SIG-M5 treated with dmso at 0.1 percent for 504 hours (cell line): ENCODE results near the gene RAB13.
"Not testable (repeated sequence)": the region's sequence is repeated elsewhere in the genome, so short reads cannot be mapped to it uniquely, and the experiment has no call there.

ENCODE experiments used
- DNase-seq: peaks from one replicate; lab custom pipeline; 2025; ENCODE audit not compliant: unreplicated experiment; lab: John Stamatoyannopoulos, UW

The RAB13 gene

DNA sequence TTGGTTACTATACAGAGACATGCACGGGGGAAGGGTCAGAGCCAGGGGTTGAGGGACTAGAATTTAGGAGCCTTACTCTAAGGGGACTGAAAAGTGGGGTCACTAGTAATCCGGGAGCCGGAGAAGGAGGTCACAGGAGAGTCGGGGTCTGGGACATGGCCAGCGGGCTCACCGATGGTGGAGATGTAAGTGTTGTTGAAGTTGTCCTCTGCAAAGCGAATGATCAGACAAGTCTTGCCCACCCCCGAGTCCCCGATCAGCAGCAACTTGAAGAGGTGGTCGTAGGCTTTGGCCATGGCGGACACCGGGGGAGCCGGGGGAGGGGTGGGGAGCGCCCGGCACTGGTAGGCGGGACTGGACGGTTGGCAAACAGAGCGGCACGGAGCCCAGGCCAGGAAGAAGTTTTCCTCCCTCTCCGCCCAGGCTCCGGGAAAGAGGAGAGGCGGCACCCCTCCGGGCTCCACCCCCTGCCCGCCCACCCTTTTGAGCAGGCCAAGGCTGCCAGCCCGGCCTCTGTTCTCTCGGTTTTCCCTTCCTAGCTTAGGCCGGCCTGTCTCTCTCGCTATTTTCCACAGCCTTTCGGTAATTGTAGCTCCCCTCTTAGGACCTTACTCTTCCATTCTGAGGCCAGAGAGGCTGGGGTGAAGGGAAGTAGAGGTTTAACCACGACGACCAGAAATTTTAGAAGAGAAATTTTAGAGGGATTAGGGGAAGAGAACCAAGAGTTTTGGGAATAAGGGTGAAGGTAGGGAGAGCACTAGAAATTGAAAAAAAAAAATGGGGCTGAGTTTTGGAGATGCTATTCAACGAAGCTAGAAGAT, at the start of gene RAB13:
Gene RAB13 (minus strand): TSS at position 399 of the 821 bp plus-strand sequence. CDS start 103 bp downstream, at position 296.
- DNase-seq = peak; percentile 56

DNA sequence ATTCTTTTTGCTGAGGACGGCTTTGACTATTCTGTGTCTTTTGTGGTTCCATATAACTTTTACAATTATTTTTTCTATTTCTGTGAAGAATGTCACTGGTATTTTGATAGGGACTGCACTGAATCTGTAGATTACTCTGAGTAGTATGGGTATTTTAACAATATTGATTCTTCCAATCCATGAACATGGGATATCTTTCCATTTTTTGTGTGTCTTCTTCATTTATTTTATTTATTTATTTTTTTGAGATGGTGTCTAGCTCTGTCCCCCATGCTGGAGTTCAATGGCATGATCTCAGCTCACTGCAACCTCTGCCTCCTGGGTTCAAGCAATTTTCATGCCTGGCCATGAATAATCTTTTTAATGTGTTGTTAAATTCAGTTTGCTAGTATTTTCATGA, 47.6 kb upstream of the RAB13 start:
- DNase-seq = not testable (repeated sequence)

DNA sequence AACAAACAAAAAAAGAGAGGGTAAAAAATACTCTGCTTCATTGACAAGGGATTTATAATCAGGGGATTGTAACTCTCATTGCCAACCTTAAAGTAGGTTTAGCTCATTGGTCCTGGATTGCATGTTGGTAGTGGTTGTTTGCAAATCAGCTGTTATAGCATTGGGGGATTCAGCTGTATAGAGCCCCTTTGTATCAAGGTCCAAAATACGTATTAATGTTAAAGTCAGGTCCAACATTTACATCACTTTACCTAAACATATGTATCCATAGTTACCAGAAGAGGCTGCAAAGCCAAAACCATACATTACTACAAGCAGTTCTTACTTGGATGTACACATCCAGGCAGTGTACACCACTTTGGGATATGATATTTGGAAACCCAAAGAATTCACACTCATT, 33.8 kb upstream of the RAB13 start:
- no peak for DNase-seq

DNA sequence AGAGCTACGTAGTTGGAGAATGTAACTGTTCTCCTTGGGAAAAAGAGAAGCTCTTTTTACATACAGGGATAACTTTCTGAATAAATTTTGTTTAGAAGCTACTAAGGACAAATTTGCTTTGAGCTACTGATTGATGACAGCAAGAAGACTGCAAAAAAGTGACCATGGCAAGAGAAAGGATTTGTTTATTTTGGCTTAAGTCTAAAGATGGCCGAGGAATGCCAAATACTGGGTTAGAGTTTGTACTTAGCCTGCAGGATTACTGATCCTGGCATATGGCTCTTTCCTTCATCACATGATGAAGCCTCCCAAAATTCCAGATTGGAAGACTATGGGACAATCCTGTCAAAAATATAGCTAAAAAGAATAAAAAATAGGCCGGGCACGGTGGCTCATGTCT, 33.1 kb upstream of the RAB13 start:
- DNase-seq = no peak

DNA sequence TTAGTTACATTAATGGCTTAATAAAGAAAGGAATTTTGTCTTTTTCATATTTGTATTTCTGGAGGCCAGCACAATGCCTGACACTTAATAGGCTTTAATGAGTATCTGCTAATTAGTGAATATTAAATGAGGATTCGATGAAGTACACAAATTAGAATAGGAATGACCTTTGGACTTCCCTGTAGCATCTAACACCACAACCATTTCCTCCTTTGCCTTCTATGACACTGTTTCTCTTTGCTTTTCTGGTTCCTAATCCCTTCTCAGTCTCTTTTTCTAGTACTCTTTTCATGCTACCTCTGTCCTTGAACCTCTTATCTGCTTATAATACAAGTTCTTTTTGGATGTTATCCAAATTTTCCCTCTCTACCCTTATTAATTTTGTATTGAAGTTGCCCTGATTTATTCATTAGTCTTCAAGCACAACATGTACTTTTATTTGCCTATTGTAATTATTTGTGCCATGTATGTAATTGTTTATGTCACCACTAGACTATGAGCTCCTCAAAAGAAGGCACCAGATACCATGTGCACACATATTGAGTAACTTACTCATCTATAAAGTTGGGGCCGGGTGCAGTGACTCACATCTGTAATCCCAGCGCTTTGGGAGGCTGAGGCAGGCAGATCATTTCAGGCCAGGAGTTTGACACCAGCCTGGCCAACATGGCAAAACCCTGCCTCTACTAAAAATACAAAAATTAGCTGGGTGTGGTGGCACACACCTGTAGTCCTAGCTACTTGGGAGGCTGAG, 28.2 kb upstream of the RAB13 start:
- DNase-seq = peak; percentile 76

DNA sequence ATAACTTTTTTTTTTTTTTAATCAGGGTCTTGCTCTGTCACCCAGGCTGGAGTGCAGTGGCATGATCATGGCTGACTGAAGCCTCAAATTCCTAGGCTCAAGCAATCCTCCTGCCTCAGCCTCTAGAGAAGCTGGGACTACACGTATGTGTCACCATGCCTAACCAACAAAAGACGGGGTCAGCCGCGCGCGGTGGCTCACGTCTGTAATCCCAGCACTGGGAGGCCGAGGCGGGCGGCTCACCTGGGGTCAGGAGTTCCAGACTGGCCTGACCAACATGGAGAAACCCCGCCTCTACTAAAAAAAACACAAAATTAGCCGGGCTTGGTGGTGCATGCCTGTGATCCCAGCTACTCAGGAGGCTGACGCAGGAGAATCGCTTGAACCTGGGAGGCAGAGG, 26.4 kb upstream of the RAB13 start:
- DNase-seq = not testable (repeated sequence)

DNA sequence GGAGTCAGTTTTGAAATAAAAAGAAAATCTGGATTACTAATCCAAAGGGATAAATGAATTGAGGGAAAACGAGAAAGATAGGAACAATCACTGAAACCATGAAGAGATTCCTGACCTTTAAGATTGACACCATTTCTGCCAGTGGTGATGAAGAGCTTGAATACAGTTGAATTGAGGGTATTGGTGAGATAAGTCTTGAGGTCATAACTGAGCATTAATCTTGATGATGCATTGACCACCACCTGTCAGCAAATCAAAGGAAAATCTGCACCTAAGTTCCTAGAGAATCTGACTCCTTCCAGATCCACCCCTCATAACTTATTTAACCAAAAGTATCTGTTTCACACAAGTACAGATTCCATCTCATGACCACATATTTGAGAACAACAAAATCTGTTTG, 26.0 kb upstream of the RAB13 start:
- no peak for DNase-seq

DNA sequence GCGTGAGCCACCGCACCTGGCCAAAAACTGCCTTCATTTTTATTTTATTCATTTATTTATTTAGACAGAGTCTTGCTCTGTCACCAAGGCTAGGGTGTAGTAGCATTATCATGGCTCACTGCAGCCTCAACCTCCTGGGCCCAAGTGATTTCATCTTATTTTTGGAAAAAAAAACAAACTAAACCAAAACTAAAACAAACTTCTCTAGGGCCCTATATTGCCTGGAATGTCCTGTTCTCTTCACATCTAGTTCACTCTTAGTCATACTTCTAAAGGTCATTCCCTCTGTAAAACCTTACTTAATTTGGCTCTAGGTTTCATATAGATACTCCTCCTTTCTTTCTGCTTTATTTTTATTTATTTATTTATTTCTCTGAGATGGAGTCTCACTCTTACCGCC, 20.0 kb upstream of the RAB13 start:
- no peak for DNase-seq

DNA sequence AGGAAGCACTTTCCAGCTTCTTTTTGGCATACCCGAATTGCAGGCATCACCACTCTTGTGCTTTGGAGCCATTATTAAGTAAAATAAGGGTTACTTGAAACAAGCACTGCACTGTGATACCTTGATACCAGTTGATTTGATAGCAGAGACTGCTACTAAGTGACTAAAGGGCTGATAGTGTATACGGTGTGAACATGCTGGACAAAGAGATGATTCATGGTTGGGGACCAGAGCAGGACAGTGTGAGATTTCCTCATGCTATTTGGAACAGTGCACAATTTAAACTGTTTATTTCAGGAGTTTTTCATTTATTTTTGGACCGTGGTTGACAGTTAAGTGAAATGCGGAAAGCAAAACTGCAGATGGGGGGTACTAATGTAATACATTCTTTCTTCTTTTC, 14.3 kb upstream of the RAB13 start:
- DNase-seq = no peak

DNA sequence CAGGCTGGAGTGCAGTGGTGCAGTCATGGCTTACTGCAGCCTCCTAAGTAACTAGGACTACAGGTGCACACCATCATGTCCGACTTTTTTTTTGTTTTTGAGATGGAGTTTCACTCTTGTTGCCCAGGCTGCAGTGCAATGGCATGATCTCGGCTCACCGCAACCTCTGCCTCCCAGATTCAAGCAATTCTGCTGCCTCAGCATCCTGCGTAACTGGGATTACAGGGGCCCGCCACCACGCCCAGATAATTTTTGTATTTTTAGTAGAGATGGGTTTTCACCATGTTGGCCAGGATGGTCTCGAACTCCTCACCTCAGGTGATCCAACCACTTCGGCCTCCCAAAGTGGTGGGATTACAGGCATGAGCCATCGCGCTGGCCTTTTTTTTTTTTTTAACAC, 10.7 kb upstream of the RAB13 start:
- not testable (repeated sequence) for DNase-seq

DNA sequence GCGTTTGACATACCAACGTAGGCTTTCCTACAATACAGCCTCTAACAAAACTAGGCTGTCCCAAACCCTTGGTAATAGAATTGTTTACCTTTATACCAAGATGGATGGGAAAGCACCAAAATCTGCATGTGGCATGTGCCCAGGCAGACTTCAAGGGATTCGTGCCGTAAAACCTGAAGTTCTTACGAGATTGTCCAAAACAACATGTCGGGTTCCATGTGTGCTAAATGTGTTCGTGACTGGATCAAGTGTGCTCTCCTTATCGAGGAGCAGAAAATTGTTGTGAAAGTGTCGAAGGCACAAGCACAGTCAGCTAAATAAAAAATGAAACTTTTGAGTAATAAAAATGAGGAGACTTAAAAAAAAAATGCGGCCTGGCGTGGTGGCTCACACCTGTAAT, 9.5 kb upstream of the RAB13 start:
- DNase-seq = no peak

DNA sequence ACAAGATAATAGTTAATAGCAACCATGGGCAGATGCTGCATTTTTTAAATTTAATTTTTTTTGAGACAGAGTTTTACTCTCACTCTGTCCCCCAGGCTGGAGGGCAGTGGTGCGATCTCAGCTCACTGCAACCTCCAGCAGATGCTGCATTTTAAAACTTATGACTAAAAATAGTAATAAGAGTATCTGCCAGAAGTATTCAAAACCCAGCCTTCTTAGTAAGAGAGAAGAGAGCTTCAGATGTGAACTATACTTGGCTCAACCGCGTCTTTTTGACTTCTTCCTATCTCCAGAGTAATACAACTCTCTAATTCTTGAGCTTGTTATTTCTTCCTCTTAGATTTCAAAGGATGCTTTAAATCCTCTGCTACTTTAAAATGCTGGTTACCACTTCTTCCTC, 9.1 kb upstream of the RAB13 start:
- DNase-seq = no peak

DNA sequence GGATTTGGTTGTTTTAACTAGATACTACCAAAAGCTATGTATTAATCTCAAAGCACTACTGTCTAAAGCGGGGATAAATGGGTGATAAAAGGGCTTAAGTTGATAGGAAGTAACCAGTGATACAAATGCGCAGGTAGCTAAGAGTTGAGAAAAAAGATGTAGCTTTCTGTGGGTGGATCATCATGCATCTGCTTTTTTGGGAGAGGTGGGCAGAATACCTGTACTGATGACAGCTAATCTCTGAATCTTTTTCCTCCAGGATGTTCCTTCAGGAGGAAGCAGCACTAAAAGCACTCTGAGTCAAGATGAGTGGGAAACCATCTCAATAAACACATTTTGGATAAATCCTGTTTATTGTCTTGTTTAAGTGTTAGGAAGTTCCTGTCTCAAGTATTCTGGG, 5.7 kb upstream of the RAB13 start:
- no peak for DNase-seq

DNA sequence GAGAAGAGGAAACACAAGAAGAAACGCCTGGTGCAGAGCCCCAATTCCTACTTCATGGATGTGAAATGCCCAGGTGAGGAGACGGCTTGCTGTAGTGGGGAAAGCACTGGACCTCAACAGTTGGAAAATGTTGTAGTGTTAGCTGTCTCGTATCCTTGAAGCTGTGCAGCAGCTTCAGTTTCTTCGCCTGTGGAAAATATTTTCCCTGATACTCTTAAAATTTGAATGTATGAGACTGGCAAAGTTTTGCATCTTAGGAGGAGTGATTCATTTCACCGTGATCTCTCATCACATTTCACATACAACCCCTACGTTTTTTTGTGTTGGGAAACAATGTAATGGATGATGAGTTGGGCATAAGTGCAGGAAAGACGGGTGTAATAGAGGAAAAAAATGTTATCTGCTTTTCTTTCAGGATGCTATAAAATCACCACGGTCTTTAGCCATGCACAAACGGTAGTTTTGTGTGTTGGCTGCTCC, 5.1 kb upstream of the RAB13 start:
- no peak for DNase-seq

DNA sequence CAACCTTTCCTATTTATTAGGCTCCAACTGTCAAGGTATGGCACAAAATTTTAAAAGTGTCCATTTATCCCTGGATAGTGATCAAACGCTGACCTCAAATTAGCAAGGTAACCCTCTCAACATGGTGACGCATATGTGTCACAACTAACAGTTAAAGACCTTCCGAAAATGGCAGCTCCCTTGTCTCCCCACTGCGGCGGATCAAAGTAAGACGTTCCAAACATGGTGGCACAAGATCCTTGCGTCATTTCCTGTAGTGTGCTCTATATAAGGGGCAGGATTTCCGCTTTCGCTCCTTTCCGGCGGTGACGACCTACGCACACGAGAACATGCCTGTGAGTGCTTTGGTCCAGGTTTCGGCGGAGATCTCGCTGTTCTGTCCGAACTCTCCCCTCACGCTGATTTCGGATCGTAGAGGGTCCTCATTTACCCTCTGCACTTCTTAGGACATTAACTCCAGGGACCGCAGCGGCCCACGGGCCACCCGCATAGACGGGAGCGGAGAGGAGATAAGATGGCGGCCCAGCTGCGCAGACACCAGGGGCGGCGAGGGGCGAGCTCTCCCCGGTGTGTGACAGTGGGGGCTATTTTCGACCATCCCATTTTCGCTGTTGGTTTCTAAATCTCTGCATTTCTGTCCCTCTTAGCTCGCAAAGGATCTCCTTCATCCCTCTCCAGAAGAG, 4.5 kb upstream of the RAB13 start, which contains the start of gene RPS27:
Gene RPS27 (plus strand): TSS at position 295 of the 683 bp plus-strand sequence. CDS start 35 bp downstream, at position 330.
- peak; percentile 100 for DNase-seq

DNA sequence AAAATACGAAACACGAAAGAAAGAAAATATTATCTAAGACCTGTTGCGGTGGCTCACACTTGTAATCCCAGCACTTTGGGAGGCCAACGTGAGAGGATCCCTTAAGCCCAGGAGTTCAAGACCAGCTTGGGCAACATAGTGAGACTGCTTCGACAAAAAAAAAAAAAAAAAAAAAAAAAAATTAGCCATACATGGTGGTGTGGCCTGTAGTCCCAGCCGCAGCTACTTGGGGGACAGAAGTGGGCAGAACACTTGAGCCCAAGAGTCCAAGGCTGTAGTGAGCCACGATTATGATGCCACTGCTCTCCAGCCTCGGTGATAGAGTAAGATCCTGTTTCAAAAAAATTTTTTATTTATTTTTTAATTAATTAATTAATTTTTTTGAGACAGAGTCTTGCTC, 1.5 kb upstream of the RAB13 start:
- DNase-seq = no peak

DNA sequence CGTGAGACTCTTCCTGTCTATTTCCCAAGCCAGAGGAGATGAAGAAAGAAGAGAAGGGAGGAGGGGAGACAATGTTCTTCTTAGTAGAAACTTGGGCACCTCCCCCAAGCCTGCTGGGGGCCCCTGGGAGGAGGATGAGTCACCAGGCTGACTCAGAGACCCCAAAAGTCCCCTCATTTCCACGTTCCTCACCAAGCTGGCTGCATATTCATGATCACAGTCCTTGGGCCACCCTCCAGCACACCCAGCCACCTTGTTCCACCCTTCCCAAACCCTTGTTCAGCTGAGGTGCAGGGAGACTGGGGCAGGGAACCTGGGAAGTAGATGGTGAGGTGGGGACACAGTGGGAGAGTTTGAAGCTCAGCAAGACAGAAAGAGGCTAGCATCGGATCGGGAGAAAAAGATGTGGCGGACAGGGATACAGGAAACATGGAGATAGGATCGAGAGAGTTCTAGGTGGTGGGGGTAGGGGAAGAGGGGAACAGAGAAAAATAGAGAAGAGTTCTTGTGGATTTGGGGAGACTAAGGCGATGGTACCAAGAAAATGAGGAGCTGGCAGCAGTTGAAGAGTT, 712 bp downstream of the RAB13 start:
- peak; percentile 93 for DNase-seq

DNA sequence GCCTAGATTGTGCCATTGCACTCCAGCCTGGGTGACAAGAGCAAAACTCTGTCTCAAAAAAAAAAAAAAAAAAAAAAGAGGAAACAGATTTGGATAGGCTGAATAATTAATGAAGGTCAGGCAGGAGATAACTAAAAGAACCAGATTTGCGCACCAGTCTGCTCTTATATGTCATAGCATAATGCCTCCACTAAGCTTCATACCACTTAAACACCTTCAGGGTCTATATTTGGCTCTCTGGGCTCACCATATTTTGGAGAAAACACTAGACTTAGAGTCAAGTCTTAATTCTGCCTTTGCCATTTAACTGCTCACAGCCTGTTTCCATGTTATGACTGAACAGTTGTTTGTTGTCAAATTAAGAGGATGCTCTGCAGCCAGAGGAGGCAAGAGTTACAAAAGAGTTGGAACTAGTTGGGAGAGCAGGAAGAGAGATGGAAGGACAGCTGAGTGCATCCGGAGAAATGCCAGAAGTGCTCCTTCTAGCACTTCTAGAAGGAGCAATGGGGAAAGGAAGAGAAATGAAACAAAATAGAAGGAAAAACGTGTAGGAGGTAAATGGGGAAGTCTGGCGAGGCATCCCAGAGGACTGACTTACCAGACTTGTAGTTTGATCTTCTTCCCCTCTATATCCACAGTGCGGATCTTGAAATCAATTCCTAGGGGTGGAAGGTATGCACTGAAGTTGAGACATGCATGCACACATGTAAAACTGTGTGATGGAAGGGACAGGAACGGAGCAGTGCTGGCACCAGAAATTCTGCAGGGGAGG, 1.8 kb downstream of the RAB13 start:
- DNase-seq = no peak

DNA sequence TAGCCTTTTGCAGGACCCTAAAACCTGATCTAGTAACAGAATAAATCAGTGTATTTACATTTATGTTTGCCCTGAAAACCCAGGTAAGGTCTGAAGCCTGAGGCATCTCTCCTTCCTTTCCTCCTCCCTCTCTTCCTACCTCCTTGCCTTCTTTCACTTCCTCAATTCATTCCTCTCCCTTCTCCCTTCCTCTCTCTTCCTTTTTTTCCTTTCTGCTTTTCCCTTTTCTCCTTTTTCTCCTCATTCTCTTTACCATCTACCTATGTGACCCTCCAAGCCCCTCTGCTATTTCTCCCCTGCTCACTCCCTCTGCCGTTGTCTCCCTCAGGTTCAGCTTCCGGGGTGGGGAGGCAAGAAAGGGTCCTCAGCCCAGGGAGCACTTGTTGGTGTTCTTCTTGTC, 4.4 kb downstream of the RAB13 start:
- not testable (repeated sequence) for DNase-seq

DNA sequence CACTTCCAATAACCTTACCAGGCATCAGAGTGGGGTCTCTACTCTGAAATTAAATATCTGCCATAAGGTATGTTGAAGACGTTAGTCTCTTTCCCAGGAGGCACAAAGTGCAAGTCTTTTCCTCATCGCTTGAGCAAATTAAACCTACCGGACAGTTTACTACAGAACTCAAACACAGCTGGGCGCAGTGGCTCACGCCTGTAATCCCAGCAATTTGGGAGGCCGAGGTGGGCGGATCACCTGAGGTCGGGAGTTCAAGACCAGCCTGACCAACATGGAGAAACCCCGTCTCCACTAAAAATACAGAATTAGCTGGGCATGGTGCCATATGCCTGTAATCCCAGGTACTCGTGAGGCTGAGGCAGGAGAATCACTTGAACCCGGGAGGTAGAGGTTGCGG, 7.0 kb downstream of the RAB13 start:
- not testable (repeated sequence) for DNase-seq
